GM10248 (cell line): ENCODE measurements around the gene C10orf90.

Experiments
- CTCF ChIA-PET: fragments of 300-600 bp; sonication (Branson Sonifier 250); formaldehyde crosslinking; extraction: SDS; loops from one replicate; lab custom pipeline; 2021; ENCODE audit warnings: antibody characterized with exemption; lab: Yijun Ruan, JAX
- POLR2A ChIA-PET: fragments of 350-650 bp; sonication (Branson Sonifier 250); formaldehyde crosslinking; extraction: SDS; loops from one replicate; lab custom pipeline; 2020; ENCODE audit warnings: antibody characterized with exemption; lab: Yijun Ruan, JAX
- DNase-seq: peaks from one replicate; pipeline ENCODE4 v3.0.0; 2012; ENCODE audit errors: extremely low spot score
- TF ChIP-seq, protein P1 (sequence below): IDR thresholded peaks from 2 replicates; pipeline ENCODE4 v1.5.1; 2012; ENCODE audit warnings: mild to moderate bottlenecking, low read depth; ENCODE audit errors: extremely low read depth, missing control alignments, control extremely low read depth

C10orf90 gene

DNA sequence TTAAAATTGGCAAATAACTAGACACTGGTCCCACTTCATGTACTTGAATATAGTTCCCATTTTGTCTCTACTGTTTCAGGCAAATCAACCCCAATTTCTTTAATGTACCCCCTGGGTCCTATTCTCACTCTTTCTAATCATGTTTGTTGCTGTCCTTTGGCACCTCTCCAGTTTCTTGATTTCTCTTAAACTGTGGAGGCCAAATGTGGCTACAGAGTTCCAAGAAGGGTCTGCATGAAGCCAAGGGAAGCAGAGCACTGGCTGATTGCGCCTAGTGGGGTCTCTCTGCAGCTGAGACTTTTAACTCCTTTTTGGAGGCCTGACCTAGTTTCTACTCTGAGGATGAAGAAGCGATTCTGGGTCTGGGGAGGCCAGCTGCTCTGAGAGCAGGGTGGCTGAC, 275.5 kb downstream of the C10orf90 start:
- ChIA-PET POLR2A (no interaction called here), CTCF (no interaction called here)
- no peak for DNase-seq
- TF ChIP-seq, protein P1, sequence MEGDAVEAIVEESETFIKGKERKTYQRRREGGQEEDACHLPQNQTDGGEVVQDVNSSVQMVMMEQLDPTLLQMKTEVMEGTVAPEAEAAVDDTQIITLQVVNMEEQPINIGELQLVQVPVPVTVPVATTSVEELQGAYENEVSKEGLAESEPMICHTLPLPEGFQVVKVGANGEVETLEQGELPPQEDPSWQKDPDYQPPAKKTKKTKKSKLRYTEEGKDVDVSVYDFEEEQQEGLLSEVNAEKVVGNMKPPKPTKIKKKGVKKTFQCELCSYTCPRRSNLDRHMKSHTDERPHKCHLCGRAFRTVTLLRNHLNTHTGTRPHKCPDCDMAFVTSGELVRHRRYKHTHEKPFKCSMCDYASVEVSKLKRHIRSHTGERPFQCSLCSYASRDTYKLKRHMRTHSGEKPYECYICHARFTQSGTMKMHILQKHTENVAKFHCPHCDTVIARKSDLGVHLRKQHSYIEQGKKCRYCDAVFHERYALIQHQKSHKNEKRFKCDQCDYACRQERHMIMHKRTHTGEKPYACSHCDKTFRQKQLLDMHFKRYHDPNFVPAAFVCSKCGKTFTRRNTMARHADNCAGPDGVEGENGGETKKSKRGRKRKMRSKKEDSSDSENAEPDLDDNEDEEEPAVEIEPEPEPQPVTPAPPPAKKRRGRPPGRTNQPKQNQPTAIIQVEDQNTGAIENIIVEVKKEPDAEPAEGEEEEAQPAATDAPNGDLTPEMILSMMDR = no peak

DNA sequence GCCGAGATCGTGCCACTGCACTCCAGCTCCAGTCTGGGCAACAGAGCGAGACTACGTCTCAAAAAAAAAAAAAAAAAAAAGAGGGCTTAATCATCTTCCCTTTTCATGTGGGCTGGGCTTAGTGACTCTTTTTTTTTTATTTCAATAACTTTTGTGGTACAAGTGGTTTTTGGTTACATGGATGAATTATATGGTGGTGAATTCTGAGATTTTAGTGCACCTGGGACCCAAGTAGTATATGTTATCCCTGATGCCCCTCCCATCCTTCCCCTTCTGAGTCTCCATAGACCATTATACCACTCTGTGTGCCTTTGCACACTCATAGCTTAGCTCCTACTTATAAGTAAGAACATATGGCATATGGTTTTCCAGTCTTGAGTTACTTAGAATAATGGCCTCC, 277.4 kb downstream of the C10orf90 start:
- TF ChIP-seq, protein P1 = no peak
- DNase-seq = no peak
- ChIA-PET POLR2A (no interaction called here), CTCF (no interaction called here)

- ChIA-PET CTCF (no interaction called here), POLR2A (no interaction called here)
- TF ChIP-seq, protein P1 = no peak
- DNase-seq = no peak
Measured at GRCh38 chr10:126392469-126392868, 278.0 kb downstream of the C10orf90 start.

- TF ChIP-seq, protein P1 = no peak
- ChIA-PET POLR2A (no interaction called here), CTCF (no interaction called here)
- no peak for DNase-seq
Measured at GRCh38 chr10:126392068-126392467, 278.4 kb downstream of the C10orf90 start.

GRCh38 chr10:126391192-126391885, 279.2 kb downstream of the C10orf90 start:
- ChIA-PET CTCF (no interaction called here), POLR2A (no interaction called here)
- TF ChIP-seq, protein P1 = no peak
- DNase-seq = no peak

DNA sequence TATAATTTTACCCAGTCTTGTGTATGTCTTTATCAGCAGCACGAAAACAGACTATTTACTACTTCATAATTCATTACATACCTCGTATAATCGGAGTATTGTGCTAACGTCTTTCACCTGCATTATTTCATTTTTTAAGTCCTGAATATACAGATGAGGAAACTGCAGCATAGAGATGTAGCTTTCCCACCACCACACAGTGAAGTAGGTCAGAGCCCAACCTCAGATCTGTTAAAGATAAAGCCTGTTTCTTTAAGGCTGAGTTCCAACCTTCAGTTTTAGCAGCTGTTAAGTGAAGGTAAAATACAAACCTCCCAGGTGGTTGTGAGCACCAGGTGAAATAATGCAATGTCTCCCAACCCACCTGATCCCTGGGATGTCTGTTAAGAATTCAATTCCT, 280.2 kb downstream of the C10orf90 start:
- no peak for DNase-seq
- TF ChIP-seq, protein P1 = no peak
- POLR2A ChIA-PET = no interaction called here
- CTCF ChIA-PET = no interaction called here
